Mucosa of descending colon (tissue), 3 donors: ENCODE results near the gene FLT1. TPM values are rescaled to one million over a fixed set of nuclear protein-coding genes. Genes with fewer than 3 reads are reported as not detected.

Experiments used
- ATAC-seq: fragments of 200-7000 bp; cut with Tn5 transposase; one replicate; pipeline ENCODE4 v1.9.1; 2020; ENCODE audit warnings: mild to moderate bottlenecking, moderate library complexity
- DNase-seq, 3 donors: peaks; one replicate each; pipeline ENCODE4 v3.0.0-alpha.2; 2020
- H3K36me3 ChIP-seq: fragments of 200-600 bp; one replicate; pipeline ENCODE4 v1.8.0; 2021; ENCODE audit warnings: low read depth, mild to moderate bottlenecking
- H3K4me1 ChIP-seq: fragments of 200-600 bp; one replicate; pipeline ENCODE4 v1.8.0; 2021; ENCODE audit warnings: low read depth, mild to moderate bottlenecking
- H3K4me3 ChIP-seq: fragments of 200-600 bp; one replicate; pipeline ENCODE4 v1.8.0; 2021; ENCODE audit warnings: mild to moderate bottlenecking
- H3K9me3 ChIP-seq: fragments of 200-600 bp; one replicate; pipeline ENCODE4 v1.8.0; 2021; ENCODE audit warnings: mild to moderate bottlenecking
- intact Hi-C, 2 donors: fragments of 100-400 bp; cut with DNase I in 1 of 2; cut with micrococcal nuclease in 1 of 2; formaldehyde crosslinking; loops; one replicate each; pipeline versions ENCODE4 v1.11.0 to v1.11.1; 2022; cut with DNase I, micrococcal nuclease
- total RNA-seq, 3 donors: library from RNA; stranded (reverse); fragmentation: NEBNext Ultra II Directional in 2 of 3; extraction: Animal tissue kit (Norgen Biotek cat#: 25700) in 2 of 3; gene quantifications; one replicate each; pipeline versions ENCODE4 v1.2.1 to v1.2.4, GENCODE V29; 2021 to 2023
- TF ChIP-seq, protein P1 (sequence below): fragments of 200-600 bp; IDR thresholded peaks from one replicate; pipeline ENCODE4 v1.8.0; 2022; ENCODE audit warnings: antibody characterized with exemption, mild to moderate bottlenecking
- donor health status: DM: no; HTN: no; CAD: no; lungs with moderate emphysema.
- donor health status: DM: no; HTN: no; CAD: no.
- donor health status: DM: no; HTN: yes; CAD: no.

FLT1 gene
- total RNA-seq, 3 donors from 2014 or later, result 3.8 to 9.2 (median 4.0) TPM

DNA sequence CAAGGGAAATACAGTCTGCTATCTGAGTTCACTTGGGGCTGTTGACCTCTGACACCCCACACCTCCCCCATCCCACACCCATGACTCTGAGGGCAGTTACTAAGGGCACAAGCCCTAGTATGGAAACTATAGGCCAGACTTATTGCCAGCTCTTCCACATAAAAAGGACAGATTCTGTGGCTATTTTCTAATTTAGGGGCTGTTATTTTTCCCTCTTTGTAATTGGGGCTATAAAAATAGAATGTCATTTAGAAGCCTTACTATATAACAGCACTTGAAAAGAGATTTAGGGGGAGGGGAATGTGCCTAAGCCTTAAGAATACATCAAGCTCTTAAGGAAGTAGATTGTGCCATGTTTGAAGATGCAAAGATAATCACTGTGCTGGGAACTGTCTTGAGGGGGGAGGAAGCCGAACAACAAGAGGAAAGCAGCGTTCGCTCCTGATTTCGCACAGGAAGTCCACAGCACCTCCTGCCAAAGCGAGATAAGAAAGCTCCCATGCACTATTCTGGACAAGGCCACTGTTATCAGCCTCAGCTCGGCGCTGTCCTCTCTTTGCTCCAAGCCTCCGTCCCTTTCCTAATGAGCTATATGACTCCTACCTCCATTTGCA is 86.6 kb downstream of the FLT1 start:
- H3K4me3 ChIP-seq, result no peak overlapping the region
- ATAC-seq (peak; percentile 28), DNase-seq (peak in 1 of 3 donors; percentile 5)
- intact Hi-C loops, result no loop called here
- H3K9me3 ChIP-seq, result no peaks in the 10 kb centered on the region
- H3K4me1 ChIP-seq, result no peaks in the 10 kb centered on the region
- H3K36me3 ChIP-seq, result no peaks in the 10 kb centered on the region
- TF ChIP-seq, protein P1, sequence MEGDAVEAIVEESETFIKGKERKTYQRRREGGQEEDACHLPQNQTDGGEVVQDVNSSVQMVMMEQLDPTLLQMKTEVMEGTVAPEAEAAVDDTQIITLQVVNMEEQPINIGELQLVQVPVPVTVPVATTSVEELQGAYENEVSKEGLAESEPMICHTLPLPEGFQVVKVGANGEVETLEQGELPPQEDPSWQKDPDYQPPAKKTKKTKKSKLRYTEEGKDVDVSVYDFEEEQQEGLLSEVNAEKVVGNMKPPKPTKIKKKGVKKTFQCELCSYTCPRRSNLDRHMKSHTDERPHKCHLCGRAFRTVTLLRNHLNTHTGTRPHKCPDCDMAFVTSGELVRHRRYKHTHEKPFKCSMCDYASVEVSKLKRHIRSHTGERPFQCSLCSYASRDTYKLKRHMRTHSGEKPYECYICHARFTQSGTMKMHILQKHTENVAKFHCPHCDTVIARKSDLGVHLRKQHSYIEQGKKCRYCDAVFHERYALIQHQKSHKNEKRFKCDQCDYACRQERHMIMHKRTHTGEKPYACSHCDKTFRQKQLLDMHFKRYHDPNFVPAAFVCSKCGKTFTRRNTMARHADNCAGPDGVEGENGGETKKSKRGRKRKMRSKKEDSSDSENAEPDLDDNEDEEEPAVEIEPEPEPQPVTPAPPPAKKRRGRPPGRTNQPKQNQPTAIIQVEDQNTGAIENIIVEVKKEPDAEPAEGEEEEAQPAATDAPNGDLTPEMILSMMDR, result no peak

DNA sequence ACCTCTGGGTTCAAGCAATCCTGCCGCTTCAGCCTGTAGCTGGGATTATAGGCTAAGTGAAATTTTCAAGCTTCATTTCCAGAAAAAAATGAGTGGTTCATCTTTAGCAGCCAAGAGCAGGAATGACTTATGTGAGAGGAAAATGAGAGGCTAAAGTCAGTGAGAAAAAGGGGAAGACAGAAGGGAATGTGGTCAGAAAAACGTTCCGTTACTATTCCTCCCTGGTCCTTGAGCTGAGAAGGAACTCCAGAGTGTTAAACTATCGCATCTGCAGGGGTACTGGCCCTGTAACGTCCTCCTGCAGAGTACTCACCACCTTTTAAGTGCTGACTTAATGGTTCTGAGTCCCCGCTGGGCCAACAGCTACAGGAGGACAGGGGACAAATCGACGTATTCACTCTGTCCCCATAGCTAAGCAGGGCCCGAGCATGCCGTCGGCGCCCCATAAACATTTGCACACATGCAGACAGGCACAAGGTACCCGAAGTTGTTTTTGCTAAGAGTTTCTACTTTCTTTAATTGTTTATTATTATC is 88.1 kb downstream of the FLT1 start:
- H3K4me1 ChIP-seq, result peaks cover 3% of the 10 kb centered on the region
- no peak for DNase-seq
- TF ChIP-seq, protein P1, result no peak

DNA sequence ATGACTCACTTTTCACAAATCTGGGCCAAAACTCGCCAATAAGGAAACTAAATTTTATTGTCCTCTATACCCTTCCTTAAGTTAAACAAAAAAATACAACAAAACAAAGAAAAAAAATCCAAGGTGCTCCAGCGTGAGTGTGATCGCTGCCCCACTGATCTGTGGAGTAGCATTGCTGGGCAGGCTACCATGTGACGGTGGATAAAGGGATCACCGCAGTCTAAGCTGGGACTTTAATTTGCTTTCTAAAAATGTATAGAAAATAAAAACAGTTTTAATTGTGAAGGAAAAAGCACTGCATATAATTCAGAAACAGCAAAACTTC is 92.9 kb downstream of the FLT1 start:
- peak; percentile 67 for ATAC-seq
- no peak for DNase-seq

More for the DNA sequence above, 88.1 kb downstream of the FLT1 start:
- Histone ChIP-seq H3K4me3 (no peak overlapping the region), H3K36me3 (no peaks in the 10 kb centered on the region), H3K9me3 (no peaks in the 10 kb centered on the region)
- intact Hi-C loops, result no loop called here
- ATAC-seq, result no peak

DNA sequence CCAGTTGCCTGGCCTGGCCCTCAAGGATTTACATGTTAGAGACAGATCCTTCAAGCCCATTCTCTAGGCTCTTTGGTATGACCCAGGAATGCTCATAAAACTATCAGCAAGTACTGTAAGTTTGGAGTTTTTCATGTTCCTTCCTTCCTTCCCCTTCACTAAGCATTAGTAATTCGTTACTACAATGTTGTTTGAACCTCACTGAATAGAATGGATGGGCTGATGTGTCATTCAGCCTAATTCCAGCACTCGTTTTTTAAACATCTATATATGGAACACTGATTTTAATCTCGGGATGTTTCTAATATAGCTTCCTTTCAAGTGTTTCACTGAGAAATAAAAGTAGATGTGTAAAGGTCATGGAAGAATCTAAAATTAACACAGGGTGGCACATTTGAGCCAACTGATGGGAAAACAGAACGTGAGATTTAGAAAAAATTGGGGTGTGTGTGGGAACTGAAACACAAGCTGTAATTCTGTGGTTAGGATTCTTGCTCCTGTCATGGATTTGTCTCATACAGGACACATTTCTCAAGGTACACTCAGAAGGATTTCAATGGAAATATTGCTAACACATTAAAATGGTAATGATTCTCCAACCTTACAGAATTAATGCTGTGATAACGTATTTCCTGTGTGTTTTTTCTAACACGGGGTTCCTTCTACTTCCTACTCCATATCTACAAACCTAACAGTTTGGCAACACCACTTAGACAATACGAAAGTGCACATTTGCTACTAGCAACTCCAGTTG is 93.4 kb downstream of the FLT1 start:
- Histone ChIP-seq H3K4me3 (no peak overlapping the region), H3K4me1 (peaks cover 3% of the 10 kb centered on the region), H3K36me3 (no peaks in the 10 kb centered on the region), H3K9me3 (no peaks in the 10 kb centered on the region)
- intact Hi-C loops, result no loop called here
- ATAC-seq (peak; percentile 77), DNase-seq (no peak)
- TF ChIP-seq, protein P1, result no peak

More for the DNA sequence above, 92.9 kb downstream of the FLT1 start:
- H3K36me3 ChIP-seq, result no peaks in the 10 kb centered on the region
- intact Hi-C loops, result no loop called here
- H3K9me3 ChIP-seq, result no peaks in the 10 kb centered on the region
- peaks cover 3% of the 10 kb centered on the region for H3K4me1 ChIP-seq
- no peak overlapping the region for H3K4me3 ChIP-seq
- TF ChIP-seq, protein P1, result no peak

DNA sequence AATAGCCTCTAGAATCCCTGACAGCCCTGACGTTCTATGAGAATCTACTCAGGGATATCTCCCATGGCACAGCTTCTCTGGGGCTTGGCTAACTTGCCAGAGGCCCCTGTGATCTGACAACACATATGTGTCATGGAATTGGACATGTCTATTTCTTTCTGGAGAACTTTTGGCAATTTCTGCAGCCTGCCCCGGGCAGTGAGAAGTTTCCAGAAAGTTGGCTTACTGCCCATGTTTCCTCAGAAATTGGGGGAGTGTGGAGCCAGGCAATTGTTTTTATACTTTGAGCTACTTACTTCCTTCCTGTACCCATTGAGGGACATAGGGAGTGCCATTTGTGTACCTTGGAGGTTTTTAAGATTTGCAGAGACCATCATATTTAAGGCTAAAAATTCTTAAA is 98.9 kb downstream of the FLT1 start:
- no peaks in the 10 kb centered on the region for H3K36me3 ChIP-seq
- ATAC-seq, result no peak
- DNase-seq, result no peak
- H3K9me3 ChIP-seq, result no peaks in the 10 kb centered on the region
- TF ChIP-seq, protein P1, result no peak
- intact Hi-C loops, result no loop called here
- H3K4me3 ChIP-seq, result no peak overlapping the region
- H3K4me1 ChIP-seq, result no peaks in the 10 kb centered on the region
